WERI-Rb-1 (cell line): ENCODE measurements around the gene ITPR3.

Experiments
- DNase-seq: peaks from one replicate; pipeline ENCODE4 v3.0.0-alpha.2; 2020
- H3K27ac ChIP-seq: fragments of 250-450 bp; sonication (Bioruptor Pico); 2 replicates; pipeline ENCODE4 v1.5.1; 2020; ENCODE audit warnings: mild to moderate bottlenecking, moderate library complexity
- H3K27me3 ChIP-seq: fragments of 250-450 bp; sonication (Bioruptor Pico); 2 replicates; pipeline ENCODE4 v1.5.1; 2021; ENCODE audit warnings: mild to moderate bottlenecking, low read depth, moderate library complexity; ENCODE audit not compliant: insufficient read depth, severe bottlenecking
- H3K36me3 ChIP-seq: fragments of 250-450 bp; sonication (Bioruptor Pico); 2 replicates; pipeline ENCODE4 v1.5.1; 2020; ENCODE audit warnings: mild to moderate bottlenecking, moderate library complexity
- H3K4me3 ChIP-seq: 2 replicates; pipeline ENCODE4 v1.5.1; 2011; ENCODE audit warnings: low read depth, mild to moderate bottlenecking, control low read depth, low read length
- H3K9me3 ChIP-seq: fragments of 250-450 bp; sonication (Bioruptor Pico); 2 replicates; pipeline ENCODE4 v1.5.1; 2021; ENCODE audit warnings: mild to moderate bottlenecking, moderate library complexity; ENCODE audit not compliant: severe bottlenecking
- CTCF ChIP-seq: IDR thresholded peaks from 2 replicates; pipeline ENCODE4 v1.5.1; 2011; ENCODE audit warnings: low read depth, mild to moderate bottlenecking, control low read depth, inconsistent platforms, low read length

The ITPR3 gene

GRCh38 chr6:33718713-33719112 is 97.6 kb downstream of the ITPR3 start:
- Histone ChIP-seq H3K9me3 (no peaks in the 10 kb centered on the region), H3K27me3 (no peaks in the 10 kb centered on the region), H3K36me3 (no peaks in the 10 kb centered on the region), H3K4me3 (no peak overlapping the region), H3K27ac (peak overlapping the region; percentile 65)
- no peak for DNase-seq
- TF ChIP-seq CTCF, result no peak

GRCh38 chr6:33719326-33719987 is 98.3 kb downstream of the ITPR3 start:
- TF ChIP-seq CTCF, result peak; percentile 33; the same call in 1 of the 2 replicates
- no peak overlapping the region for H3K4me3 ChIP-seq
- H3K9me3 ChIP-seq, result no peaks in the 10 kb centered on the region
- no peak for DNase-seq
- no peaks in the 10 kb centered on the region for H3K27me3 ChIP-seq
- peak overlapping the region; percentile 65 for H3K27ac ChIP-seq
- H3K36me3 ChIP-seq, result no peaks in the 10 kb centered on the region

GRCh38 chr6:33720998-33721397 is 99.9 kb downstream of the ITPR3 start:
- Histone ChIP-seq H3K36me3 (no peaks in the 10 kb centered on the region), H3K4me3 (no peak overlapping the region), H3K27me3 (no peaks in the 10 kb centered on the region), H3K27ac (no peak overlapping the region), H3K9me3 (no peaks in the 10 kb centered on the region)
- no peak for TF ChIP-seq CTCF
- no peak for DNase-seq

GRCh38 chr6:33721508-33721907 is 100.4 kb downstream of the ITPR3 start:
- TF ChIP-seq CTCF, result no peak
- H3K36me3 ChIP-seq, result no peaks in the 10 kb centered on the region
- no peak overlapping the region for H3K4me3 ChIP-seq
- no peaks in the 10 kb centered on the region for H3K27me3 ChIP-seq
- no peak overlapping the region for H3K27ac ChIP-seq
- no peak for DNase-seq
- no peaks in the 10 kb centered on the region for H3K9me3 ChIP-seq

- Histone ChIP-seq H3K9me3 (no peaks in the 10 kb centered on the region), H3K4me3 (no peak overlapping the region), H3K36me3 (no peaks in the 10 kb centered on the region), H3K27me3 (no peaks in the 10 kb centered on the region), H3K27ac (no peak overlapping the region)
- no peak for TF ChIP-seq CTCF
- DNase-seq, result no peak
These were observed 101.0 kb downstream of the ITPR3 start for GRCh38 chr6:33722103-33722623.
